Cardiac muscle cell (in vitro differentiated cells and primary cell): ENCODE results near the gene MTMR11. TPM values are rescaled to one million over a fixed set of nuclear protein-coding genes. Genes with fewer than 3 reads are reported as not detected.
"Not testable (repeated sequence)": the region's sequence is repeated elsewhere in the genome, so short reads cannot be mapped to it uniquely, and the experiment has no call there.

Source experiments
- DNase-seq, 2 donors: peaks; one replicate each; pipeline versions ENCODE4 v3.0.0 to v3.0.0-alpha.2; 2010 to 2017; ENCODE audit warnings: low read depth in 1 of 2, low spot score in 1 of 2
- H3K27ac ChIP-seq: fragments of 200-600 bp; sonication (generic); 2 replicates; pipeline ENCODE4 v1.5.1; 2016
- H3K27me3 ChIP-seq: fragments of 200-600 bp; sonication (generic); 2 replicates; pipeline ENCODE4 v1.6.0; 2016; ENCODE audit warnings: control low read depth
- H3K36me3 ChIP-seq: fragments of 200-600 bp; sonication (generic); 2 replicates; pipeline ENCODE4 v1.5.1; 2016; ENCODE audit warnings: control low read depth
- H3K4me1 ChIP-seq: fragments of 200-600 bp; sonication (generic); 2 replicates; pipeline ENCODE4 v1.8.1; 2017; ENCODE audit warnings: low read depth, mild to moderate bottlenecking, mixed run types
- H3K4me3 ChIP-seq: fragments of 200-600 bp; sonication (generic); 2 replicates; pipeline ENCODE4 v1.5.1; 2016; ENCODE audit warnings: mild to moderate bottlenecking
- H3K9me3 ChIP-seq: fragments of 200-600 bp; sonication (generic); 2 replicates; pipeline ENCODE4 v1.5.1; 2017; ENCODE audit warnings: low read depth, mild to moderate bottlenecking, control low read depth
- polyA plus RNA-seq: library from polyadenylated mRNA; unstranded; fragments of >200 nt; fragmentation: Nextera tagmentation; extraction: Ambion mirVana; gene quantifications from 2 replicates; pipeline ENCODE4 v1.2.1, GENCODE V29; 2016
- total RNA-seq: library from RNA; depleted of rRNA; stranded (reverse); fragments of >200 nt; gene quantifications from 2 replicates; pipeline ENCODE4 v1.2.3, GENCODE V29; 2016
- TF ChIP-seq, protein P1 (sequence below): IDR thresholded peaks from 2 replicates; pipeline ENCODE4 v1.5.1; 2012; ENCODE audit warnings: low read depth, mild to moderate bottlenecking, low read length

The MTMR11 gene
- total and polyA plus RNA-seq, 2 experiments from 2014 or later = 1.3 to 2.3 TPM

DNA sequence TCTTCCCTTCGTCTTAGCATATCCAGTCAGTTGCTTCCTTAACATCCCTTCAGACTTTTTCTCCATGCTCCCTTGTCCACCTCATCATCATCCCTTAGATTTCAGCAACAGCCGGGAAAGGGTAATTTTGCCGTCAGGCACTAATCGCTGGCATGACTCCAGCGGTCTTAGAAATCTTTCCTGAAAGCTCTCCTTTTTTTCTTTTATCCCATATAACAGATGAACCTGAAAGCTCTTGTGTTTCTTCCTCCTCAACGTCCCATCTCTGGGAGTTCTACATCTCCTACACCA is 47.7 kb downstream of the MTMR11 start:
- TF ChIP-seq, protein P1, sequence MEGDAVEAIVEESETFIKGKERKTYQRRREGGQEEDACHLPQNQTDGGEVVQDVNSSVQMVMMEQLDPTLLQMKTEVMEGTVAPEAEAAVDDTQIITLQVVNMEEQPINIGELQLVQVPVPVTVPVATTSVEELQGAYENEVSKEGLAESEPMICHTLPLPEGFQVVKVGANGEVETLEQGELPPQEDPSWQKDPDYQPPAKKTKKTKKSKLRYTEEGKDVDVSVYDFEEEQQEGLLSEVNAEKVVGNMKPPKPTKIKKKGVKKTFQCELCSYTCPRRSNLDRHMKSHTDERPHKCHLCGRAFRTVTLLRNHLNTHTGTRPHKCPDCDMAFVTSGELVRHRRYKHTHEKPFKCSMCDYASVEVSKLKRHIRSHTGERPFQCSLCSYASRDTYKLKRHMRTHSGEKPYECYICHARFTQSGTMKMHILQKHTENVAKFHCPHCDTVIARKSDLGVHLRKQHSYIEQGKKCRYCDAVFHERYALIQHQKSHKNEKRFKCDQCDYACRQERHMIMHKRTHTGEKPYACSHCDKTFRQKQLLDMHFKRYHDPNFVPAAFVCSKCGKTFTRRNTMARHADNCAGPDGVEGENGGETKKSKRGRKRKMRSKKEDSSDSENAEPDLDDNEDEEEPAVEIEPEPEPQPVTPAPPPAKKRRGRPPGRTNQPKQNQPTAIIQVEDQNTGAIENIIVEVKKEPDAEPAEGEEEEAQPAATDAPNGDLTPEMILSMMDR = no peak
- H3K4me3 ChIP-seq = peak overlapping the region; percentile 75
- DNase-seq = peak in 1 of 2 donors; percentile 71
- peak overlapping the region; percentile 98 for H3K27ac ChIP-seq
- H3K9me3 ChIP-seq = no peaks in the 10 kb centered on the region
- no peaks in the 10 kb centered on the region for H3K36me3 ChIP-seq
- H3K27me3 ChIP-seq = no peaks in the 10 kb centered on the region
- no peaks in the 10 kb centered on the region for H3K4me1 ChIP-seq

DNA sequence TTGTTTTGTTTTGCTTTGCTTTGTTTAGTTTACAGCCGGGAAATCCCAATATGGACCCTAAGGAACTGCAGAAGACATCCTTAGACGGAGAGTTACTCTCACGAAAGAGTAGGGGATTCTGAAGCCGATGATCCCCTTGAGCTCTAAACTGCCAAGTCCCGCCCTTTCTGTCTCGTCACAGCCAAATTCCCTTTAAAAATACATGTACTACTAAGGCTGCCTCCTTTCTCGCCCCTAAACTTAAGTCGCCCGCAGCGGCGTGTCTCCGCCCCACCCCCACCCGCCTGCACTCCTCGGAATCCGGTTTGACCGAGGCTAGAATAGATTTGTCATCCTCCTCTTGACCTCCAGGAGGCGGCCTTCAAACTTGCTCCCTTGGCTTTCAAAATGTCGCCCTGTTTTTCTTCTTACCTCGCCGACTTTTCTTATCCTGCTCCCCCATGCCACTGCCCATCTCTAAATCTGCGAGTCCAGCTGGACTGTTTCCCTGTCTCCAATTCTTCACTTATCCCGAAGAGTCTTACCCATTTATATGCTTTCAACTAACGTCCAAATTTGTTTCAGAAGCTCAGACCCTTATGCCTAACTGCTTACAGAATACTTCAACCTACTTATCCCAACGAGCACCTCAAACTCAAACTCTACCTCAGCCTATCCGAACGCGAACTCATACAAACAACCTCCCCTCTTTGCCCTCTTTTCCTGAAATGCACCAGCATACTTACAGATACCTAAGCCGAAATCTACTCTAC is 48.3 kb downstream of the MTMR11 start:
- Histone ChIP-seq H3K4me3 (peak overlapping the region; percentile 75), H3K27me3 (no peaks in the 10 kb centered on the region), H3K36me3 (no peaks in the 10 kb centered on the region), H3K4me1 (no peaks in the 10 kb centered on the region), H3K27ac (peak overlapping the region; percentile 98), H3K9me3 (no peaks in the 10 kb centered on the region)
- DNase-seq = peak; percentile 86 to 95
- TF ChIP-seq, protein P1 = peak; percentile 66

DNA sequence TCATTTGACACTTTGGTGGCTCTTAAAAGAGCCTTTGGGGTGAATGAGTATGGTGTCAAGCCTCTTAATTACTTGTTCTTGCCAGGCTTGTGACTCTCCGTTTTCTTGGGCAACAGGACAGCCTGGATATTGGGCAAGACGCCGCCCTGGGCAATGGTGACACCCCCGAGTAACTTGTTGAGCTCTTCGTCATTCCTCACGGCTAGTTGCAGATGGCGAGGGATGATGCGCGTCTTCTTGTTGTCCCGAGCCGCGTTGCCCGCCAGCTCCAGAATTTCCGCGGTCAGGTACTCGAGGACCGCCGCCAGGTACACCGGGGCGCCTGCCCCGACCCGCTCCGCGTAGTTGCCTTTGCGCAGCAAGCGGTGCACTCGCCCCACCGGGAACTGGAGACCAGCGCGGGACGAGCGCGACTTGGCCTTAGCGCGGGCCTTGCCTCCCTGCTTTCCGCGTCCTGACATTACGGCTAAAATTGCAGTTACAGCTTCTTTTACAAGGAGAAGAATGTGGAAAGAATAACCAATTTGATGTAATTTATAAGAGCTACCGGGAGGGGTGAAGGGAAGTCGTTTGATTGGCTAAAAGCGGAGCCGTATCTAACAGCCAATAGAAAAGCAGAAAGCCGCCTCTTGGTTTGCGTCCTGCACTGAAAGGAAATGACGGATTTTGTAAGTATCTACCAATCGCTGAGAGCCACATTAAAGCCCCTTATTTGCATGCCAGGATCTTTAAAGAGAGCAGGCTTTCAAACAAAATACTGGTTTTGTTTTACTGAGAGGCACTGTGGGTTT is 49.0 kb downstream of the MTMR11 start:
- Histone ChIP-seq H3K27ac (peak overlapping the region; percentile 98), H3K4me3 (peak overlapping the region; percentile 75), H3K27me3 (no peaks in the 10 kb centered on the region), H3K9me3 (no peaks in the 10 kb centered on the region), H3K36me3 (no peaks in the 10 kb centered on the region), H3K4me1 (no peaks in the 10 kb centered on the region)
- TF ChIP-seq, protein P1 = no peak
- DNase-seq = peak; percentile 95 to 99

DNA sequence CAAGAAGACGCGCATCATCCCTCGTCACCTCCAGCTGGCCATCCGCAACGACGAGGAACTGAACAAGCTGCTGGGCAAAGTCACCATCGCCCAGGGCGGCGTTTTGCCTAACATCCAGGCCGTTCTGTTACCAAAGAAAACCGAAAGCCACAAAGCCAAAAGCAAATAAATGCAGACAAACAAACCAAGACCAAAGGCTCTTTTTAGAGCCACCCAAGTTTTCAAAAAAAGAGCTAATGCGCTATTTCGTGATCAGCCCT is 49.6 kb downstream of the MTMR11 start:
- H3K27ac ChIP-seq = peak overlapping the region; percentile 98
- not testable (repeated sequence) for H3K36me3 ChIP-seq, H3K4me1 ChIP-seq, H3K9me3 ChIP-seq, H3K27me3 ChIP-seq
- DNase-seq = peak in 1 of 2 donors; percentile 17
- peak overlapping the region; percentile 75 for H3K4me3 ChIP-seq

DNA sequence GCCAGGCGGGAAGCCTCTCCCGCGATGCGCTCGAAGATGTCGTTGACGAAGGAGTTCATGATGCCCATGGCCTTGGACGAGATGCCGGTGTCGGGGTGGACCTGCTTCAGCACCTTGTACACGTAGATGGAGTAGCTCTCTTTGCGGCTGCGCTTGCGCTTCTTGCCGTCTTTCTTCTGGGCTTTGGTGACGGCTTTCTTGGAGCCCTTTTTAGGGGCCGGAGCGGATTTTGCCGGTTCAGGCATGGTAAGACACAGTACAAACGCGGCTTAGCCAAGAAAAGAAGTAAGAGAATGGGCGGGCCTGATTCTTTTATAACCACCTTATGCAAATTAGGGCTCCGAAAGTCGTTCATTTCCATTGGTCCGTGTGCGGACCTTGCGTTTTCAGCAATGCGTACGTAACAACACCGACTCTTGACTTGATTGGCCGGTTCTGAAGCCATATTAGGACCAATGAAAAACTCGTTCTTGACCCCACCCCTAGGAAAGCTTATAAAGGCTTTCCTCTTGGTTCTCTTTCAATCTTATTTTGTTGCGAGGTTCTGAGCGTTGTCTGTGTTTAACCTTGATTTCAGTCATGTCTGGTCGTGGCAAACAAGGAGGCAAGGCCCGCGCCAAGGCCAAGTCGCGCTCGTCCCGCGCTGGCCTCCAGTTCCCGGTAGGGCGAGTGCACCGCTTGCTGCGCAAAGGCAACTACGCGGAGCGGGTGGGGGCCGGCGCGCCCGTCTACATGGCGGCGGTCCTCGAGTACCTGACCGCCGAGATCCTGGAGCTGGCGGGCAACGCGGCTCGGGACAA is 50.1 kb downstream of the MTMR11 start:
- DNase-seq = peak; percentile 97 to 99

DNA sequence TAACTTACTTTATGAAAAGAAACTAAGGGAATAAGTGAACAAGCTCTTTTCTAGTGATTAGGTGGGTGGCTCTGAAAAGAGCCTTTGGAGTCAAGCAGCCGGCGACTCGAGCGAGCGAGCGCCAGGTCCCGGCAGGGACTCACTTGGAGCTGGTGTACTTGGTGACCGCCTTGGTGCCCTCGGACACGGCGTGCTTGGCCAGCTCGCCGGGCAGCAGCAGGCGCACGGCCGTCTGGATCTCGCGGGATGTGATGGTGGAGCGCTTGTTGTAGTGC is 50.6 kb downstream of the MTMR11 start:
- H3K4me1 ChIP-seq, H3K36me3 ChIP-seq, H3K27me3 ChIP-seq, DNase-seq, H3K9me3 ChIP-seq: not testable (repeated sequence)
- Histone ChIP-seq H3K27ac (peak overlapping the region; percentile 98), H3K4me3 (peak overlapping the region; percentile 75)

More for the DNA sequence above, 50.1 kb downstream of the MTMR11 start:
- Histone ChIP-seq H3K36me3 (no peaks in the 10 kb centered on the region), H3K27ac (peak overlapping the region; percentile 98), H3K9me3 (no peaks in the 10 kb centered on the region), H3K4me3 (peak overlapping the region; percentile 75), H3K27me3 (no peaks in the 10 kb centered on the region), H3K4me1 (no peaks in the 10 kb centered on the region)
- TF ChIP-seq, protein P1 = no peak
